Measurements from ENCODE around the gene PRKN.

- TF ChIP-seq POLR2AphosphoS5 (IDR thresholded peaks at IDR 0.05; ENCODE audit: insufficient read depth, low read depth, low read length) (no peak), CTCF (IDR thresholded peaks at IDR 0.05; ENCODE audit: extremely low read depth in 1 of 2, insufficient read depth in 1 of 2, low read depth in 1 of 2, low read length in 2 of 2) (no peak), POLR2A (IDR thresholded peaks at IDR 0.05; ENCODE audit: low read depth, low read length) (no peak), EZH2 (IDR thresholded peaks at IDR 0.05; ENCODE audit: borderline replicate concordance, low read depth, low read length, severe bottlenecking) (no peak), GATA2 (IDR thresholded peaks at IDR 0.05; ENCODE audit: insufficient read depth, insufficient read length, low read depth, low read length) (no peak), MAX (IDR thresholded peaks at IDR 0.05; ENCODE audit: insufficient read depth, insufficient read length) (no peak), MYC (IDR thresholded peaks at IDR 0.05; ENCODE audit: low read depth, low read length) (no peak), JUN (IDR thresholded peaks at IDR 0.05; ENCODE audit: borderline replicate concordance, insufficient read depth, insufficient read length, low read depth) (no peak), FOS (IDR thresholded peaks at IDR 0.05; ENCODE audit: borderline replicate concordance, insufficient read depth, low read length) (no peak)
Observed at GRCh38 chr6:161971043-161971442, 756.5 kb downstream of the PRKN start.

Measured in endothelial cell of umbilical vein (primary cell).